K562 (cell line): ENCODE measurements around the gene ZEB2. TPM values are rescaled to one million over a fixed set of nuclear protein-coding genes. Genes with fewer than 3 reads are reported as not detected.
A peak's percentile ranks its signal among the peaks of the same experiment; 100 is the strongest.

ENCODE experiments used
- CAMTA2 ChIP-seq: fragments of 250-450 bp; sonication (Bioruptor Pico); conservative IDR thresholded peaks from 2 replicates; pipeline ENCODE4 v1.5.1; 2022
- CBFA2T2 ChIP-seq: fragments of 450-650 bp; conservative IDR thresholded peaks from 2 replicates; pipeline ENCODE4 v1.6.1; 2017; ENCODE audit warnings: mild to moderate bottlenecking
- CC2D1A ChIP-seq: fragments of 450-650 bp; IDR thresholded peaks from 2 replicates; pipeline ENCODE4 v1.6.1; 2017; ENCODE audit warnings: mild to moderate bottlenecking
- CCNT2 ChIP-seq: IDR thresholded peaks from 2 replicates; pipeline ENCODE4 v1.6.1; 2011; ENCODE audit warnings: borderline replicate concordance, low read depth, mild to moderate bottlenecking, moderate library complexity, mixed read lengths, low read length; ENCODE audit not compliant: insufficient read length; ENCODE audit errors: extremely low read depth
- CGGBP1 ChIP-seq: fragments of 250-450 bp; sonication (Bioruptor Pico); IDR thresholded peaks from 2 replicates; pipeline ENCODE4 v1.9.0; 2021; ENCODE audit warnings: mild to moderate bottlenecking
- DDX20 ChIP-seq: fragments of 450-650 bp; IDR thresholded peaks from 2 replicates; pipeline ENCODE4 v1.6.1; 2016; ENCODE audit warnings: missing genetic modification characterization, low read depth, mild to moderate bottlenecking, missing compliant biosample characterization, moderate library complexity
- ESRRA ChIP-seq: fragments of 450-650 bp; IDR thresholded peaks from 2 replicates; pipeline ENCODE4 v1.6.1; 2014; ENCODE audit warnings: low read depth, mild to moderate bottlenecking, moderate library complexity, borderline replicate concordance
- HBP1 ChIP-seq: fragments of 450-650 bp; formaldehyde crosslinking; IDR thresholded peaks from 2 replicates; pipeline ENCODE4 v1.4.0; 2022; ENCODE audit warnings: missing genetic modification characterization
- HINFP ChIP-seq: fragments of 450-650 bp; conservative IDR thresholded peaks from 2 replicates; pipeline ENCODE4 v1.6.1; 2016; ENCODE audit warnings: missing genetic modification characterization, low read depth, mild to moderate bottlenecking, control low read depth, missing compliant biosample characterization
- MAZ ChIP-seq, 2 experiments: fragments of 450-650 bp in 1 of 2; sonication (generic) in 1 of 2; formaldehyde crosslinking; IDR thresholded peaks in 1 of 2; conservative IDR thresholded peaks in 1 of 2; 2 replicates each; pipeline versions ENCODE4 v1.4.0 to v1.5.0; 2020; ENCODE audit warnings: mild to moderate bottlenecking in 1 of 2, missing genetic modification reagents in 1 of 2
- MCM2 ChIP-seq: fragments of 450-650 bp; IDR thresholded peaks from 2 replicates; pipeline ENCODE4 v1.6.1; 2017; ENCODE audit warnings: low read depth, mild to moderate bottlenecking
- MED1 ChIP-seq: sonication (generic); formaldehyde crosslinking; IDR thresholded peaks from 2 replicates; pipeline ENCODE4 v1.8.1; 2023; ENCODE audit warnings: missing genetic modification reagents, borderline replicate concordance
- NCOA6 ChIP-seq: fragments of 450-650 bp; IDR thresholded peaks from 2 replicates; pipeline ENCODE4 v1.6.1; 2017; ENCODE audit warnings: mild to moderate bottlenecking
- NUFIP1 ChIP-seq: fragments of 450-650 bp; IDR thresholded peaks from 2 replicates; pipeline ENCODE4 v1.6.1; 2018; ENCODE audit not compliant: partially characterized antibody
- PKNOX1 ChIP-seq: fragments of 450-650 bp; IDR thresholded peaks from 2 replicates; pipeline ENCODE4 v1.6.1; 2016
- POLR2AphosphoS2 ChIP-seq: IDR thresholded peaks from 2 replicates; pipeline ENCODE4 v1.6.1; 2012; ENCODE audit warnings: low read length, improper control_type of control experiment
- SNAPC5 ChIP-seq: fragments of 250-450 bp; sonication (Bioruptor Pico); IDR thresholded peaks from 2 replicates; pipeline ENCODE4 v1.8.0; 2021; ENCODE audit warnings: moderate library complexity, mild to moderate bottlenecking, inconsistent platforms
- SRF ChIP-seq, 2 experiments: fragments of 250-450, 450-650 bp in 1 of 2; sonication (Bioruptor Pico) in 1 of 2; sonication (generic) in 1 of 2; formaldehyde crosslinking; IDR thresholded peaks; 2 replicates each; pipeline versions ENCODE4 v1.5.0 to v1.5.1; 2020 to 2022; ENCODE audit warnings: mild to moderate bottlenecking in 1 of 2, missing genetic modification reagents in 1 of 2
- STAT5A ChIP-seq: IDR thresholded peaks from 2 replicates; pipeline ENCODE4 v1.6.1; 2012; ENCODE audit warnings: low read length, inconsistent platforms, borderline replicate concordance
- TFE3 ChIP-seq: fragments of 450-650 bp; formaldehyde crosslinking; IDR thresholded peaks from 2 replicates; pipeline ENCODE4 v1.4.0; 2020; ENCODE audit warnings: mild to moderate bottlenecking, mixed read lengths
- ZNF165 ChIP-seq: fragments of 250-450 bp; sonication (Bioruptor Pico); IDR thresholded peaks from 2 replicates; pipeline ENCODE4 v1.4.0; 2020; ENCODE audit warnings: borderline replicate concordance
- polyA plus RNA-seq, 8 experiments: library from polyadenylated mRNA; depleted of rRNA in 4 of 8; stranded (reverse) in 5 of 8; unstranded in 3 of 8; fragments of >200 nt; fragmentation: Nextera tagmentation in 2 of 8; fragmentation: Illumina TruSeq in 1 of 8; extraction: Ambion mirVana in 2 of 8; extraction: Trizol in 1 of 8; gene quantifications; 2 replicates each; pipeline versions ENCODE4 v1.2.1 to v1.2.3, GENCODE V29; 2011 to 2014; ENCODE audit warnings: inconsistent platforms in 1 of 8, missing spikeins in 1 of 8
- total RNA-seq, 7 experiments: library from RNA; depleted of rRNA in 6 of 7; stranded (reverse); fragments of >200 nt in 6 of 7; fragmentation: Illumina TruSeq in 2 of 7; extraction: Trizol in 2 of 7; gene quantifications; 2 replicates each; pipeline versions ENCODE4 v1.2.1 to v1.2.3, GENCODE V29; 2011 to 2021; ENCODE audit warnings: low replicate concordance in 1 of 7

The ZEB2 gene
- total and polyA plus RNA-seq, 9 of the 15 experiments (the other 6 are each of a cell fraction or from before 2014, with no cell fraction given): 15.1 to 113 (median 72.3) TPM

- TF ChIP-seq TFE3 (no peak), HBP1 (CRISPR knock-in tag) (no peak), CGGBP1 (CRISPR knock-in tag) (no peak), MED1 (CRISPR knock-in tag) (no peak), ESRRA (no peak), NCOA6 (no peak), CC2D1A (no peak), MCM2 (no peak), SRF (CRISPR knock-in tag; IDR thresholded peaks at IDR 0.05) (no peak), STAT5A (no peak), CBFA2T2 (no peak), ZNF165 (CRISPR knock-in tag) (no peak), CCNT2 (peak; percentile 3), PKNOX1 (no peak), NUFIP1 (no peak), CAMTA2 (CRISPR knock-in tag) (no peak), HINFP (no peak), MAZ (CRISPR knock-in tag; conservative IDR thresholded peaks at IDR 0.05 in 1 of 2, IDR thresholded peaks at IDR 0.05 in 1 of 2) (no peak), SNAPC5 (CRISPR knock-in tag) (no peak), DDX20 (tag) (no peak), POLR2AphosphoS2 (peak; percentile 85)
Observed at GRCh38 chr2:144382849-144383248, 137.1 kb downstream of the ZEB2 start (continued).
